GM12891 (cell line): ENCODE measurements around the gene ACTN4.

ENCODE experiments used
- POLR2A ChIP-seq: IDR thresholded peaks from 2 replicates; pipeline ENCODE4 v1.6.1; 2011; ENCODE audit warnings: low read depth, low read length, control low read depth
- POU2F2 ChIP-seq: IDR thresholded peaks from 2 replicates; pipeline ENCODE4 v1.6.1; 2011; ENCODE audit warnings: low read depth, mild to moderate bottlenecking, control low read depth, low read length, moderate library complexity

DNA sequence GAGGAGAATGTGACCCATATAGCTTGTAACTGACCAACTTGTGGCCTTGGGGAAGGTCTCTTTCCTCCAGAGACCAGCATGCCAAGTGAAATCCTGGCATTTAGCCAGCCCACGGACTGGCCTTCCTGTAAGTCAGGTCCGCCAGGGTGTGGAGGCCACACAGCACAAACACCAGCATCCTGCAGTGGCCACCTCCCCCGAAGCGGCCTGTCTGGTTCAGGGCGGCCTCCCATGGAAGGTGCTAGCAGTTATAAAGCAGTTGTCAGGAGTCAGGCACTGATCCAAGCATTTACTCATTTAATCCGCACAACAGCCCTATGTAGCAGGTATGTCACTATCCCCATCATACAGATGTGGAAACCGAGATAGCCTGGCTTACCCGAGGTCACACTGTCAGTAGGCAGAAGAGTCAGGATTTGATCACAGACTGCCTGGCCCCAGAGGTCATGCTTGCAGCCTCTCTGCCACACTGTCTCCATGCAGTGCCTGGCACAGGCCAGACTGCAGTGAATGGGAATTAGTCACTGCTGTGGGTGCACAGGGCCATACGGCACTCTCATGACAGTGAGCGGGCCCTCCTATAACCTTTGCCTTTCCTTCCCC, 60.2 kb downstream of the ACTN4 start:
- TF ChIP-seq POLR2A (no peak), POU2F2 (no peak)
